ENCODE results near the gene CAMTA1. TPM values are rescaled to one million over a fixed set of nuclear protein-coding genes. Genes with fewer than 3 reads are reported as not detected.

Gene CAMTA1
- total RNA-seq, 1 experiment from 2014 or later, result 50.3 TPM

- H3K4me1 Mint-ChIP-seq (ENCODE audit: low read depth, unreplicated experiment), result no peaks in the 10 kb centered on the region
- BruUV-seq (replicated peaks), result no TSS peak
- TF ChIP-seq, protein P1, sequence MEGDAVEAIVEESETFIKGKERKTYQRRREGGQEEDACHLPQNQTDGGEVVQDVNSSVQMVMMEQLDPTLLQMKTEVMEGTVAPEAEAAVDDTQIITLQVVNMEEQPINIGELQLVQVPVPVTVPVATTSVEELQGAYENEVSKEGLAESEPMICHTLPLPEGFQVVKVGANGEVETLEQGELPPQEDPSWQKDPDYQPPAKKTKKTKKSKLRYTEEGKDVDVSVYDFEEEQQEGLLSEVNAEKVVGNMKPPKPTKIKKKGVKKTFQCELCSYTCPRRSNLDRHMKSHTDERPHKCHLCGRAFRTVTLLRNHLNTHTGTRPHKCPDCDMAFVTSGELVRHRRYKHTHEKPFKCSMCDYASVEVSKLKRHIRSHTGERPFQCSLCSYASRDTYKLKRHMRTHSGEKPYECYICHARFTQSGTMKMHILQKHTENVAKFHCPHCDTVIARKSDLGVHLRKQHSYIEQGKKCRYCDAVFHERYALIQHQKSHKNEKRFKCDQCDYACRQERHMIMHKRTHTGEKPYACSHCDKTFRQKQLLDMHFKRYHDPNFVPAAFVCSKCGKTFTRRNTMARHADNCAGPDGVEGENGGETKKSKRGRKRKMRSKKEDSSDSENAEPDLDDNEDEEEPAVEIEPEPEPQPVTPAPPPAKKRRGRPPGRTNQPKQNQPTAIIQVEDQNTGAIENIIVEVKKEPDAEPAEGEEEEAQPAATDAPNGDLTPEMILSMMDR (IDR thresholded peaks at IDR 0.05; ENCODE audit: unreplicated experiment), result no peak
- H3K27ac Mint-ChIP-seq (ENCODE audit: unreplicated experiment), result no peak overlapping the region
- no peak overlapping the region for H3K4me3 Mint-ChIP-seq (ENCODE audit: low read depth, unreplicated experiment)
- H3K36me3 Mint-ChIP-seq (ENCODE audit: insufficient read depth, unreplicated experiment), result no peaks in the 10 kb centered on the region
- CTCF ChIA-PET, result no interaction called here
- H3K9me3 Mint-ChIP-seq (ENCODE audit: low read depth, unreplicated experiment), result no peaks in the 10 kb centered on the region
- intact Hi-C loops (cut with micrococcal nuclease; ENCODE audit: unreplicated experiment), result no loop called here
- H3K27me3 Mint-ChIP-seq (ENCODE audit: unreplicated experiment), result peaks cover 69% of the 10 kb centered on the region
- no peak for DNase-seq
These were observed 731.7 kb downstream of the CAMTA1 start for GRCh38 chr1:7516929-7517328.

GRCh38 chr1:7517611-7518330 lies 732.5 kb downstream of the CAMTA1 start:
- CTCF ChIA-PET, result no interaction called here
- intact Hi-C loops (cut with micrococcal nuclease; ENCODE audit: unreplicated experiment), result no loop called here
- Mint-ChIP-seq H3K4me3 (ENCODE audit: low read depth, unreplicated experiment) (no peak overlapping the region), H3K36me3 (ENCODE audit: insufficient read depth, unreplicated experiment) (no peaks in the 10 kb centered on the region), H3K27me3 (ENCODE audit: unreplicated experiment) (peaks cover 69% of the 10 kb centered on the region), H3K9me3 (ENCODE audit: low read depth, unreplicated experiment) (no peaks in the 10 kb centered on the region), H3K4me1 (ENCODE audit: low read depth, unreplicated experiment) (no peaks in the 10 kb centered on the region), H3K27ac (ENCODE audit: unreplicated experiment) (no peak overlapping the region)
- TF ChIP-seq, protein P1 (IDR thresholded peaks at IDR 0.05; ENCODE audit: unreplicated experiment), result no peak
- no peak for DNase-seq
- BruUV-seq (replicated peaks), result no TSS peak

- no TSS peak for BruUV-seq (replicated peaks)
- Mint-ChIP-seq H3K36me3 (ENCODE audit: insufficient read depth, unreplicated experiment) (no peaks in the 10 kb centered on the region), H3K27me3 (ENCODE audit: unreplicated experiment) (peaks cover 67% of the 10 kb centered on the region), H3K4me3 (ENCODE audit: low read depth, unreplicated experiment) (no peak overlapping the region), H3K27ac (ENCODE audit: unreplicated experiment) (no peak overlapping the region), H3K9me3 (ENCODE audit: low read depth, unreplicated experiment) (no peaks in the 10 kb centered on the region), H3K4me1 (ENCODE audit: low read depth, unreplicated experiment) (no peaks in the 10 kb centered on the region)
- intact Hi-C loops (cut with micrococcal nuclease; ENCODE audit: unreplicated experiment), result no loop called here
- TF ChIP-seq, protein P1 (IDR thresholded peaks at IDR 0.05; ENCODE audit: unreplicated experiment), result no peak
- no peak for DNase-seq
- CTCF ChIA-PET, result no interaction called here
These were observed 733.2 kb downstream of the CAMTA1 start for GRCh38 chr1:7518411-7518810.

DNA sequence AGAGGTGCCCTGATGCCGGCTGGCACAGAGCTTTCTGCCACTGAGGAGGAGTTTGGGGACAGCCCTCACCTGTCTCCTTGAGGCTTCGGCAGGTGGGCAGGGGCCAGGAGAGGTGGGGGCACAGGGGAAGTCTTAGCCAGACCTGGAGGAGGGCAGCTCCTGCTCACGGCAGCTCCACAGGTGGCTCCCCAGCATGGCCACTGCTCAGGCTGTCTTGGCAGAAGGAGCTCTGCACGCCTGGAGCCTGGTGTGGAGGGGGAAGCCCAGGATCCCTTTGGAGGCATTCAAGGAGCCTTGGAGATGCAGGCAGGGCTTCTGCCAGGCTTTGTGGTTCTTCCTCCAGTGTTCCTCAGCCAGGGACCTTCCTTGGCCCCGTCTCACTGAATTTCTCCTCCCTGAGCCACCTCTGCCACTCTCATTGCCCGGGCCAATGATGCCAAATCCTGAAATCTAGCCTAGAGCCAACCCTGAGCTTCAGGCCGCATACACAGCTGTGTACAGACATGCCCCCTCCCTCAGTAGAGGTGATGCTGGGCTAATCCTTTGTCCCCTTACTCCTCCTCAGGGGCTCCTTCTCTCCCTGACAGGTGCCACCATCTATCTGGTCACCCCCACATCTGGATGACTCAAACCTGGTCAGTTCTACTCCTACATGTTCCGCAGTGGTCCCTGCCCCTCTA lies 734.1 kb downstream of the CAMTA1 start:
- Mint-ChIP-seq H3K9me3 (ENCODE audit: low read depth, unreplicated experiment) (no peaks in the 10 kb centered on the region), H3K4me3 (ENCODE audit: low read depth, unreplicated experiment) (no peak overlapping the region), H3K27me3 (ENCODE audit: unreplicated experiment) (peaks cover 58% of the 10 kb centered on the region), H3K36me3 (ENCODE audit: insufficient read depth, unreplicated experiment) (no peaks in the 10 kb centered on the region), H3K4me1 (ENCODE audit: low read depth, unreplicated experiment) (no peaks in the 10 kb centered on the region), H3K27ac (ENCODE audit: unreplicated experiment) (no peak overlapping the region)
- no peak for DNase-seq
- BruUV-seq (replicated peaks), result no TSS peak
- CTCF ChIA-PET, result interaction anchor here (0.8 kb wide), 1 partner anchor 16 kb away, joined by 3 read pairs; no protein-coding TSS in a partner anchor
- intact Hi-C loops (cut with micrococcal nuclease; ENCODE audit: unreplicated experiment), result no loop called here
- TF ChIP-seq, protein P1 (IDR thresholded peaks at IDR 0.05; ENCODE audit: unreplicated experiment), result no peak
